ENCODE results near the gene SLC39A10.
"Not testable (repeated sequence)": the region's sequence is repeated elsewhere in the genome, so short reads cannot be mapped to it uniquely, and the experiment has no call there.

The SLC39A10 gene

GRCh38 chr2:195646424-195646823 lies 10.6 kb upstream of the SLC39A10 start:
- H3K9ac ChIP-seq (ENCODE audit: low read length), result no peak overlapping the region
- no peaks in the 10 kb centered on the region for H3K36me3 ChIP-seq (ENCODE audit: control insufficient read depth, insufficient read depth, low read length, severe bottlenecking)
- no peaks in the 10 kb centered on the region for H3K4me1 ChIP-seq (ENCODE audit: control insufficient read depth, insufficient read depth, low read length)
- H3K9me3 ChIP-seq (ENCODE audit: control insufficient read depth, low read length), result no peaks in the 10 kb centered on the region
- no peaks in the 10 kb centered on the region for H3K27me3 ChIP-seq (replicated peaks; ENCODE audit: control insufficient read depth, insufficient read depth, low read length)
- H3K4me3 ChIP-seq (ENCODE audit: low read length), result no peak overlapping the region
- no peak for DNase-seq (ENCODE audit: low read depth)

GRCh38 chr2:195647302-195647701 lies 9.7 kb upstream of the SLC39A10 start:
- Histone ChIP-seq H3K4me1 (ENCODE audit: control insufficient read depth, insufficient read depth, low read length) (no peaks in the 10 kb centered on the region), H3K36me3 (ENCODE audit: control insufficient read depth, insufficient read depth, low read length, severe bottlenecking) (no peaks in the 10 kb centered on the region), H3K4me3 (ENCODE audit: low read length) (no peak overlapping the region), H3K9me3 (ENCODE audit: control insufficient read depth, low read length) (no peaks in the 10 kb centered on the region), H3K9ac (ENCODE audit: low read length) (no peak overlapping the region), H3K27me3 (replicated peaks; ENCODE audit: control insufficient read depth, insufficient read depth, low read length) (no peaks in the 10 kb centered on the region)
- DNase-seq (ENCODE audit: low read depth), result no peak

- DNase-seq (ENCODE audit: low read depth); H3K36me3 ChIP-seq (ENCODE audit: control insufficient read depth, insufficient read depth, low read length, severe bottlenecking); H3K9me3 ChIP-seq (ENCODE audit: control insufficient read depth, low read length); H3K4me3 ChIP-seq (ENCODE audit: low read length); H3K27me3 ChIP-seq (replicated peaks; ENCODE audit: control insufficient read depth, insufficient read depth, low read length); H3K4me1 ChIP-seq (ENCODE audit: control insufficient read depth, insufficient read depth, low read length); H3K9ac ChIP-seq (ENCODE audit: low read length): not testable (repeated sequence)
These were observed 8.7 kb upstream of the SLC39A10 start for GRCh38 chr2:195648370-195648769.

- no peaks in the 10 kb centered on the region for H3K27me3 ChIP-seq (replicated peaks; ENCODE audit: control insufficient read depth, insufficient read depth, low read length)
- no peak overlapping the region for H3K4me3 ChIP-seq (ENCODE audit: low read length)
- no peaks in the 10 kb centered on the region for H3K36me3 ChIP-seq (ENCODE audit: control insufficient read depth, insufficient read depth, low read length, severe bottlenecking)
- no peak for DNase-seq (ENCODE audit: low read depth)
- H3K9me3 ChIP-seq (ENCODE audit: control insufficient read depth, low read length), result no peaks in the 10 kb centered on the region
- H3K9ac ChIP-seq (ENCODE audit: low read length), result no peak overlapping the region
- H3K4me1 ChIP-seq (ENCODE audit: control insufficient read depth, insufficient read depth, low read length), result no peaks in the 10 kb centered on the region
These were observed 8.2 kb upstream of the SLC39A10 start for GRCh38 chr2:195648787-195649186.

DNA sequence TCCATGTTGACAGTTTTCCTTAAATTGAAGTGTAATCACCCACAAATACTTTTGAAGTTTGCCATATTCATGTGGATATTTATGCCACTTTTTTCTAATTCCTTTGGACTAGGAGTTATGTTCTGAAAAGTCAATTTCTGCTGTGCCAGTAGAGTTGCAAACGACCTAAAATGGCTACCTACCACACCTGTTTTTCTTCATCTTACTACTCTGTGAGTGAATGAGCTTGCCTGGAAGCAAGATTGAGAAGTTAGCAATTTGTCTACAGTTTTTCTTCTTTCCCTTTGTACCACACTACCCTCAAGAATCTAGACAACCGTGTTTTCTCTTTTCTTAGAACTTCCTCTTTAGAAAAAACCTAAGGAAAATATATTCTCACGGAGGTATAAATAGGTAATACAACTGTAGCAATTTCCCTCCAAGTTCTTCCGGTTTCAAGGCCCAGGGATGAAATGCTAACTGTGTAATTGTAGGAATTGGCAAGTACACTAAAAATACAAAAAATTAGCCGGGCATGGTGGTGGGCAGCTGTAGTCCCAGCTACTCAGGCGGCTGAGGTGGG lies 7.3 kb upstream of the SLC39A10 start:
- no peaks in the 10 kb centered on the region for H3K27me3 ChIP-seq (replicated peaks; ENCODE audit: control insufficient read depth, insufficient read depth, low read length)
- DNase-seq (ENCODE audit: low read depth), result no peak
- H3K4me1 ChIP-seq (ENCODE audit: control insufficient read depth, insufficient read depth, low read length), result no peaks in the 10 kb centered on the region
- no peak overlapping the region for H3K4me3 ChIP-seq (ENCODE audit: low read length)
- no peaks in the 10 kb centered on the region for H3K9me3 ChIP-seq (ENCODE audit: control insufficient read depth, low read length)
- no peak overlapping the region for H3K9ac ChIP-seq (ENCODE audit: low read length)
- no peaks in the 10 kb centered on the region for H3K36me3 ChIP-seq (ENCODE audit: control insufficient read depth, insufficient read depth, low read length, severe bottlenecking)

DNA sequence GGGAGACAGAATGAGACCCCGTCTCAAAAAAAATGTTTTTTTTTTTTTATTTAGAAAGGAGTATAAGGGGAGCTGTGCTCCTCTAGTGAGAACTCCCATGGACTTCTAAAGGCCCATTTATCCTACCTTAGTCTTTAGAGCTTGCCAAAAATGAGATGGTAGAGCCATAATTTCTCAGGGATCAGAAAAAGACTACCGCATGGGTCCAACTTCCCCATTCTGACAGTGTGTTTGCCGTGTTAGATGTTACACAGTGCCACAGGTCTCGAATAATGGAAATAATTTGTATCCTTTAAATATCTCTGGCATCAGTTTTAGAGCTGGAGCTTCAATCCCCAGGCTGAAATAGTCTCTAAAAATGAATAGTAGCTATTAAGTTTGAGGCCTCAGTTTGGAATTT lies 6.0 kb upstream of the SLC39A10 start:
- no peaks in the 10 kb centered on the region for H3K9me3 ChIP-seq (ENCODE audit: control insufficient read depth, low read length)
- H3K4me3 ChIP-seq (ENCODE audit: low read length), result no peak overlapping the region
- H3K36me3 ChIP-seq (ENCODE audit: control insufficient read depth, insufficient read depth, low read length, severe bottlenecking), result no peaks in the 10 kb centered on the region
- no peak overlapping the region for H3K9ac ChIP-seq (ENCODE audit: low read length)
- no peaks in the 10 kb centered on the region for H3K27me3 ChIP-seq (replicated peaks; ENCODE audit: control insufficient read depth, insufficient read depth, low read length)
- H3K4me1 ChIP-seq (ENCODE audit: control insufficient read depth, insufficient read depth, low read length), result no peaks in the 10 kb centered on the region
- DNase-seq (ENCODE audit: low read depth), result no peak

- H3K9ac ChIP-seq (ENCODE audit: low read length), result no peak overlapping the region
- no peaks in the 10 kb centered on the region for H3K27me3 ChIP-seq (replicated peaks; ENCODE audit: control insufficient read depth, insufficient read depth, low read length)
- H3K36me3 ChIP-seq (ENCODE audit: control insufficient read depth, insufficient read depth, low read length, severe bottlenecking), result no peaks in the 10 kb centered on the region
- DNase-seq (ENCODE audit: low read depth), result peak; percentile 48
- H3K9me3 ChIP-seq (ENCODE audit: control insufficient read depth, low read length), result no peaks in the 10 kb centered on the region
- H3K4me1 ChIP-seq (ENCODE audit: control insufficient read depth, insufficient read depth, low read length), result no peaks in the 10 kb centered on the region
- no peak overlapping the region for H3K4me3 ChIP-seq (ENCODE audit: low read length)
These were observed 4.1 kb upstream of the SLC39A10 start for GRCh38 chr2:195652911-195653310.

GRCh38 chr2:195656161-195656858 lies 716 bp upstream of the SLC39A10 start:
- Histone ChIP-seq H3K27me3 (replicated peaks; ENCODE audit: control insufficient read depth, insufficient read depth, low read length) (no peaks in the 10 kb centered on the region), H3K4me3 (ENCODE audit: low read length) (peak overlapping the region; percentile 67), H3K4me1 (ENCODE audit: control insufficient read depth, insufficient read depth, low read length) (peaks cover 18% of the 10 kb centered on the region), H3K9me3 (ENCODE audit: control insufficient read depth, low read length) (no peaks in the 10 kb centered on the region), H3K36me3 (ENCODE audit: control insufficient read depth, insufficient read depth, low read length, severe bottlenecking) (no peaks in the 10 kb centered on the region), H3K9ac (ENCODE audit: low read length) (peak overlapping the region; percentile 62)
- DNase-seq (ENCODE audit: low read depth), result no peak

GRCh38 chr2:195657634-195658540 lies 861 bp downstream of the SLC39A10 start:
- H3K9ac ChIP-seq (ENCODE audit: low read length), result peak overlapping the region; percentile 93
- H3K27me3 ChIP-seq (replicated peaks; ENCODE audit: control insufficient read depth, insufficient read depth, low read length), result no peaks in the 10 kb centered on the region
- H3K4me3 ChIP-seq (ENCODE audit: low read length), result peak overlapping the region; percentile 91
- peaks cover 18% of the 10 kb centered on the region for H3K4me1 ChIP-seq (ENCODE audit: control insufficient read depth, insufficient read depth, low read length)
- peak; percentile 76 for DNase-seq (ENCODE audit: low read depth)
- no peaks in the 10 kb centered on the region for H3K36me3 ChIP-seq (ENCODE audit: control insufficient read depth, insufficient read depth, low read length, severe bottlenecking)
- H3K9me3 ChIP-seq (ENCODE audit: control insufficient read depth, low read length), result no peaks in the 10 kb centered on the region

DNA sequence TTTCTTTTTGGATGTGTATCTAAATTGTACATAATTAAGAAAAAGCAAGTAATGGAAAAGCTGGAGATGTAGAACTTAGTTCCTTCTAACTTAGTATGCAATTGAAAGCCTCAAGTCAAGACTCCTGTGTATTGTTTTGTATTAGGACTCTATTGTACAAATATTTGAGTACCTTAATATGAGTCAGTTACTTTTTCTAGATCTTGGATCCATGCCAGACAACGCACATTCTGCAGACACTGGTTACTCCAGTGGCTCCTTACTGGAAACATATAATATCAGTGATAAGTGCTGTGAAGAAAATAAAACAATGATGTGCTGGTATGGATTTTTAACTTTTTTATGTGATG lies 1.5 kb downstream of the SLC39A10 start:
- no peaks in the 10 kb centered on the region for H3K9me3 ChIP-seq (ENCODE audit: control insufficient read depth, low read length)

GRCh38 chr2:195659114-195659513 lies 2.1 kb downstream of the SLC39A10 start:
- H3K4me1 ChIP-seq (ENCODE audit: control insufficient read depth, insufficient read depth, low read length), result peaks cover 18% of the 10 kb centered on the region
- no peaks in the 10 kb centered on the region for H3K27me3 ChIP-seq (replicated peaks; ENCODE audit: control insufficient read depth, insufficient read depth, low read length)
- peak; percentile 22 for DNase-seq (ENCODE audit: low read depth)
- H3K9me3 ChIP-seq (ENCODE audit: control insufficient read depth, low read length), result no peaks in the 10 kb centered on the region
- H3K4me3 ChIP-seq (ENCODE audit: low read length), result peak overlapping the region; percentile 91
- H3K9ac ChIP-seq (ENCODE audit: low read length), result peak overlapping the region; percentile 52
- H3K36me3 ChIP-seq (ENCODE audit: control insufficient read depth, insufficient read depth, low read length, severe bottlenecking), result no peaks in the 10 kb centered on the region

More for the DNA sequence above, 1.5 kb downstream of the SLC39A10 start:
- DNase-seq (ENCODE audit: low read depth), result peak; percentile 69
- H3K4me1 ChIP-seq (ENCODE audit: control insufficient read depth, insufficient read depth, low read length), result peaks cover 18% of the 10 kb centered on the region
- no peaks in the 10 kb centered on the region for H3K27me3 ChIP-seq (replicated peaks; ENCODE audit: control insufficient read depth, insufficient read depth, low read length)
- H3K4me3 ChIP-seq (ENCODE audit: low read length), result peak overlapping the region; percentile 91
- peak overlapping the region; percentile 93 for H3K9ac ChIP-seq (ENCODE audit: low read length)
- H3K36me3 ChIP-seq (ENCODE audit: control insufficient read depth, insufficient read depth, low read length, severe bottlenecking), result no peaks in the 10 kb centered on the region
